GM12872 (cell line): ENCODE results near the gene OGFR.

Experiments used
- CTCF ChIP-seq: IDR thresholded peaks from 3 replicates; pipeline ENCODE4 v1.5.1; 2011; ENCODE audit warnings: low read depth, mild to moderate bottlenecking, low read length, moderate library complexity; ENCODE audit not compliant: insufficient read depth

The OGFR gene

GRCh38 chr20:62859721-62860120 is 55.1 kb downstream of the OGFR start:
- no peak for TF ChIP-seq CTCF

GRCh38 chr20:62860391-62860923 is 55.8 kb downstream of the OGFR start:
- TF ChIP-seq CTCF = no peak

GRCh38 chr20:62860924-62861691 is 56.5 kb downstream of the OGFR start:
- no peak for TF ChIP-seq CTCF

GRCh38 chr20:62861726-62862336 is 57.2 kb downstream of the OGFR start, which contains the start of gene TCFL5:
Gene TCFL5, minus strand, starts transcription at chr20:62861822. Its CDS starts 152 bp downstream, at chr20:62861670.
- TF ChIP-seq CTCF = no peak
